IMR-90 (cell line): ENCODE data around the gene EFNB2. TPM values are rescaled to one million over a fixed set of nuclear protein-coding genes. Genes with fewer than 3 reads are reported as not detected.

ENCODE experiments used
- ATAC-seq: fragments of 200-7000 bp; cut with Tn5 transposase; 2 replicates; pipeline ENCODE4 v1.9.1; 2020; ENCODE audit warnings: low read depth, mild to moderate bottlenecking, moderate library complexity
- BruUV-seq: library from RNA; stranded (reverse); fragments of 400-500 nt; replicated peaks from 2 replicates; lab custom pipeline; 2021; lab: Mats Ljungman, UMichigan
- CTCF ChIA-PET: fragments of 300-600 bp; formaldehyde crosslinking; extraction: SDS; loops from one replicate; lab custom pipeline; 2021; ENCODE audit warnings: antibody characterized with exemption; lab: Yijun Ruan, JAX
- POLR2A ChIA-PET: fragments of 300-600 bp; sonication (Branson Sonifier 250); formaldehyde crosslinking; loops from one replicate; lab custom pipeline; 2022; ENCODE audit warnings: antibody characterized with exemption; ENCODE audit not compliant: unreplicated experiment; lab: Charles Lee
- DNase-seq: peaks from one replicate; pipeline ENCODE4 v3.0.0; 2013
- H2AFZ ChIP-seq: replicated peaks from 2 replicates; pipeline ENCODE3; 2013; ENCODE audit warnings: low read length, mild to moderate bottlenecking; ENCODE audit not compliant: poor library complexity
- H2AK5ac ChIP-seq: 2 replicates; pipeline ENCODE4 v1.6.1; 2013; ENCODE audit warnings: low read depth, low read length, inconsistent platforms
- H2AK9ac ChIP-seq: replicated peaks from 2 replicates; pipeline ENCODE3; 2013; ENCODE audit warnings: mild to moderate bottlenecking, low read depth, low read length, moderate library complexity; ENCODE audit not compliant: poor library complexity
- H2BK120ac ChIP-seq: 2 replicates; pipeline ENCODE4 v1.6.1; 2013; ENCODE audit warnings: low read depth, low read length, inconsistent platforms
- H2BK15ac ChIP-seq: 3 replicates; pipeline ENCODE4 v1.6.1; 2013; ENCODE audit warnings: low read depth, low read length, inconsistent platforms
- H2BK20ac ChIP-seq: 2 replicates; pipeline ENCODE4 v1.6.1; 2013; ENCODE audit warnings: low read depth, mild to moderate bottlenecking, inconsistent platforms, low read length, moderate library complexity
- H2BK5ac ChIP-seq: 2 replicates; pipeline ENCODE4 v1.6.1; 2013; ENCODE audit warnings: mild to moderate bottlenecking, low read depth, low read length, inconsistent platforms; ENCODE audit not compliant: poor library complexity, severe bottlenecking
- H3K14ac ChIP-seq: replicated peaks from 2 replicates; pipeline ENCODE4 v1.6.1; 2013; ENCODE audit warnings: low read depth, low read length, inconsistent platforms
- H3K18ac ChIP-seq: 2 replicates; pipeline ENCODE4 v1.6.1; 2013; ENCODE audit warnings: low read depth, low read length, control low read depth
- H3K23ac ChIP-seq: 2 replicates; pipeline ENCODE4 v1.6.1; 2013; ENCODE audit warnings: low read depth, low read length, inconsistent platforms
- H3K27ac ChIP-seq: 2 replicates; pipeline ENCODE4 v1.5.1; 2013; ENCODE audit warnings: mild to moderate bottlenecking, control low read depth, low read length; ENCODE audit not compliant: insufficient read depth
- H3K27me3 ChIP-seq: 2 replicates; pipeline ENCODE4 v1.6.1; 2013; ENCODE audit warnings: low read length; ENCODE audit not compliant: control insufficient read depth, insufficient read depth
- H3K36me3 ChIP-seq: 2 replicates; pipeline ENCODE4 v1.6.1; 2013; ENCODE audit warnings: low read length, mixed read lengths; ENCODE audit not compliant: control insufficient read depth, insufficient read depth
- H3K4ac ChIP-seq: 2 replicates; pipeline ENCODE4 v1.6.1; 2013; ENCODE audit warnings: low read depth, low read length, inconsistent platforms
- H3K4me1 ChIP-seq: 2 replicates; pipeline ENCODE4 v1.6.1; 2013; ENCODE audit warnings: low read length, mixed read lengths; ENCODE audit not compliant: control insufficient read depth, insufficient read depth
- H3K4me2 ChIP-seq: 2 replicates; pipeline ENCODE4 v1.6.1; 2013; ENCODE audit warnings: low read depth, mild to moderate bottlenecking, control low read depth, low read length, moderate library complexity
- H3K4me3 ChIP-seq: 2 replicates; pipeline ENCODE4 v1.5.1; 2013; ENCODE audit warnings: low read depth, mild to moderate bottlenecking, control low read depth, low read length, moderate library complexity; ENCODE audit not compliant: insufficient read depth
- H3K56ac ChIP-seq: 2 replicates; pipeline ENCODE4 v1.6.1; 2013; ENCODE audit warnings: low read length, inconsistent platforms; ENCODE audit not compliant: insufficient read depth; ENCODE audit errors: extremely low read depth
- H3K79me1 ChIP-seq, 2 experiments: 2 replicates each; pipeline ENCODE4 v1.6.1; 2013; ENCODE audit warnings: low read length in 2 of 2, inconsistent platforms in 1 of 2, low read depth in 1 of 2
- H3K9ac ChIP-seq: 2 replicates; pipeline ENCODE4 v1.6.1; 2013; ENCODE audit warnings: low read depth, low read length, control low read depth
- H3K9me1 ChIP-seq: 2 replicates; pipeline ENCODE4 v1.6.1; 2013; ENCODE audit warnings: low read length, inconsistent platforms; ENCODE audit not compliant: insufficient read depth
- H3K9me3 ChIP-seq: 2 replicates; pipeline ENCODE4 v1.6.1; 2013; ENCODE audit warnings: low read length; ENCODE audit not compliant: control insufficient read depth, insufficient read depth
- H4K20me1 ChIP-seq: 2 replicates; pipeline ENCODE4 v1.6.1; 2013; ENCODE audit warnings: low read length, inconsistent platforms; ENCODE audit not compliant: insufficient read depth
- H4K5ac ChIP-seq: 2 replicates; pipeline ENCODE4 v1.6.1; 2013; ENCODE audit warnings: mild to moderate bottlenecking, low read depth, low read length, control low read depth
- H4K8ac ChIP-seq, 2 experiments: 2 replicates each; pipeline ENCODE4 v1.6.1; 2013; ENCODE audit warnings: low read depth in 2 of 2, low read length in 2 of 2, control low read depth in 1 of 2, inconsistent platforms in 1 of 2
- H4K91ac ChIP-seq: 2 replicates; pipeline ENCODE4 v1.6.1; 2013; ENCODE audit warnings: low read depth, low read length, inconsistent platforms; ENCODE audit not compliant: insufficient read depth
- MAFK ChIP-seq: IDR thresholded peaks from 2 replicates; pipeline ENCODE4 v1.6.1; 2012; ENCODE audit warnings: low read depth, low read length, improper control_type of control experiment
- MAZ ChIP-seq: IDR thresholded peaks from 2 replicates; pipeline ENCODE4 v1.6.1; 2012; ENCODE audit warnings: low read depth, mild to moderate bottlenecking, low read length, improper control_type of control experiment, moderate library complexity, borderline replicate concordance
- WGBS, 2 experiments: methylation state at CpG; one replicate each; pipeline versions ENCODE4 v1.1.5 to v1.1.7; 2013; ENCODE audit warnings: missing lambda C conversion rate in 2 of 2; ENCODE audit not compliant: insufficient read length in 1 of 2; ENCODE audit errors: extremely low coverage in 2 of 2; 5-methylcytosine and 5-hydroxymethylcytosine counted together
- dilution Hi-C: fragments of 300-500 bp; cut with HindIII; formaldehyde crosslinking; loops from one replicate; pipeline ENCODE4 v1.14.3; 2018; ENCODE audit warnings: low sequenced_read_pairs; ENCODE audit not compliant: unreplicated experiment
- in situ Hi-C: fragments of 300-500 bp; cut with MboI; formaldehyde crosslinking; loops from 3 replicates; pipeline ENCODE4 v1.14.3; 2019; ENCODE audit warnings: low sequenced_read_pairs, inconsistent platforms, mixed read lengths
- intact Hi-C: fragments of 100-400 bp; cut with micrococcal nuclease; formaldehyde crosslinking; loops from 2 replicates; pipeline ENCODE4 v1.10.0; 2022
- polyA plus RNA-seq, 3 experiments: library from polyadenylated mRNA; depleted of rRNA; stranded (reverse); fragments of >200 nt; gene quantifications; 2 replicates each; pipeline ENCODE4 v1.2.3, GENCODE V29; 2012; ENCODE audit warnings: low replicate concordance in 1 of 3
- total RNA-seq: library from RNA; depleted of rRNA; stranded (reverse); fragments of >200 nt; gene quantifications from 2 replicates; pipeline ENCODE4 v1.2.3, GENCODE V29; 2012

The EFNB2 gene
- total and polyA plus RNA-seq, 2 of the 4 experiments (the other 2 are of a cell fraction): 5.4 to 6.0 TPM

DNA sequence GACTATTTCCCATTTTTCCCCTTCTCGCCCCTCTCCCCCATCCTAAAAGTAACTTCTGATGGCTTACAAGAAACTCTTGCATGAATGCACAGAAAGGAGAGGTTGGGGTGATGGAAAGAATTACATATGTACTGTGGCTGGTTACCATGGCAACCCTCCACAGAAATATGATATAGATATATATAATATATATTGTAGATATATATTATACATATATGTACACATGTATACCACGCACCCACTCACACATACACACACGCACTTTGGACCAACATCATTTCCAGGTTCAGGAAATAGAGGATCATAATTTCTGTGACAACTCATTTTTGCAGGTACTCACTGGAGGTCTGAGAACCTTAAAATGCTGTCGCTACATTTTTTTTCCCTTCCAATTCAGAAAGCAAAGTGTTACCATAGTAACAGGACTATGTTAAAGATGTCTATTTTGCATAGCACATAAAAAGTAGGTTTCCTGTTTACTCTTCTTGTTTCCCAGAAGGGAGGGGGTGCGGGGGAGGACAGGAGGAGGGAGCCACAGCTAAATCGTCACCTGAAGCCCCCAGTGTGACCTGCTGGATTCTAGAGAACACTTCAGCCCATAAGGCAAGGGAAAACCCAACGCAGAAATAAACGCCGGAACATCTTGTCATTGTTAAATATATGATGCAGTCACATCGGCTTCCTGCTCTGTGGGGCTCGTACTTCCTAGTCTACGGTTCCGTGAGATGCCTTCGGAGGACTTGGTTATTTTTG, 44.7 kb downstream of the EFNB2 start:
- Histone ChIP-seq H2AFZ (no peak overlapping the region), H4K20me1 (no peaks in the 10 kb centered on the region), H3K18ac (no peak overlapping the region), H2BK15ac (no peak overlapping the region), H3K23ac (no peak overlapping the region), H3K9ac (no peak overlapping the region), H2AK9ac (no peak overlapping the region), H3K27me3 (no peaks in the 10 kb centered on the region), H2BK5ac (no peak overlapping the region), H3K4ac (no peak overlapping the region), H3K79me1 (peaks cover 0 to 3% of the 10 kb centered on the region in 2 experiments; a peak in 2 of 4 replicates), H3K4me2 (no peak overlapping the region), H3K4me3 (no peak overlapping the region), H3K4me1 (no peaks in the 10 kb centered on the region), H4K91ac (no peak overlapping the region), H2BK20ac (no peak overlapping the region), H2BK120ac (no peak overlapping the region), H4K5ac (no peak overlapping the region), H2AK5ac (no peak overlapping the region), H3K27ac (no peak overlapping the region), H3K9me1 (no peaks in the 10 kb centered on the region), H3K36me3 (peaks cover 14% of the 10 kb centered on the region), H3K9me3 (no peaks in the 10 kb centered on the region), H3K56ac (no peak overlapping the region), H3K14ac (no peak overlapping the region), H4K8ac (no peak overlapping the region)
- POLR2A ChIA-PET: no interaction called here
- no TSS peak for BruUV-seq
- WGBS, 2 experiments: 100% methylated on average over 2 of the region's 14 CpGs; no CpG with 5 or more reads in 1 of the 2 experiments
- intact Hi-C loops: no loop called here
- ATAC-seq (no peak), DNase-seq (no peak)
- TF ChIP-seq MAZ: no peak
- TF ChIP-seq MAFK: no peak
- dilution Hi-C loops: no loop called here
- CTCF ChIA-PET: no interaction called here
- in situ Hi-C loops: no loop called here
